ENCODE measurements around the gene FGD5.
"Not testable (repeated sequence)": the region's sequence is repeated elsewhere in the genome, so short reads cannot be mapped to it uniquely, and the experiment has no call there.

The FGD5 gene

DNA sequence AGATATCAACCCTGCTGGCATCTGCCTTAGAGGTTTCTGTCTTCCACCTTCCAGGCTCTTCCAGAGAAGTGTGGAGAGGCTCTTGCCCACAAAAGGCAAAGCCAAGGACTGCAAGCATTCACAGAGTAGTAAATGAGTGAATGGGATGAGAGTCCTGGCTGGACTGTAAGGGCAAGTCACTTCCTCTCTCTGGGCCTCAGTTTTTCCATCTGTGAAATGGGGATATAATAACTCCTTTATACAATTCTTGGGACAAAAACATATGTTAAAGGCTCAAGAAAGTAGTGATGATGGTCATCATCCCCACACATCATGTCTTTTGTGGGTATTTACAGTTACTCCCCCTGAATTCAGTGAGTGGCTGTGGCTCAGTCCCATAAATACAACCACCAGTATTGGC, 10.7 kb upstream of the FGD5 start:
- DNase-seq: no peak

GRCh38 chr3:14808502-14809266, 10.1 kb upstream of the FGD5 start:
- DNase-seq: no peak

DNA sequence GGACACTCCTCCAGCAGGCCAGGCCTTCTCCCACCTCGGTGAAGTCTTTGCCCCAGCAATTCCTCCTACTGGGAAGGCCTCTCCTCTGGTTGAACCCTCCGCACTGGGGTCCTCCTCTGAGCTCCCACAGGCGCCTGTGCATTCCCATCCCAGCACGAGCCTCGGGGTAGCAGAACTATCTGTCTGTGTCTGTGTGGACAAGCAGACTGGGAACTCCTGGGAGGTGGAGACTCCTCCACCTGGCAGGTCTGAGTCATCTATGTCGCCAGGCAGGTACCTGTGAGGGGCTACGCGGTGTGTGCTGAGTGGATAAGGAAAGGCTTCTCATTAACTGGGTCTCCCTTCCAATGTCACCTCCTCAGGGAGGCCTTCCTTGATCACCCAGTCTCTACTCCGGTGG, 9.2 kb upstream of the FGD5 start:
- DNase-seq: not testable (repeated sequence)

- DNase-seq: no peak
Observed at GRCh38 chr3:14810070-14810791, 8.5 kb upstream of the FGD5 start.

GRCh38 chr3:14810801-14811661, 7.7 kb upstream of the FGD5 start:
- no peak for DNase-seq

DNA sequence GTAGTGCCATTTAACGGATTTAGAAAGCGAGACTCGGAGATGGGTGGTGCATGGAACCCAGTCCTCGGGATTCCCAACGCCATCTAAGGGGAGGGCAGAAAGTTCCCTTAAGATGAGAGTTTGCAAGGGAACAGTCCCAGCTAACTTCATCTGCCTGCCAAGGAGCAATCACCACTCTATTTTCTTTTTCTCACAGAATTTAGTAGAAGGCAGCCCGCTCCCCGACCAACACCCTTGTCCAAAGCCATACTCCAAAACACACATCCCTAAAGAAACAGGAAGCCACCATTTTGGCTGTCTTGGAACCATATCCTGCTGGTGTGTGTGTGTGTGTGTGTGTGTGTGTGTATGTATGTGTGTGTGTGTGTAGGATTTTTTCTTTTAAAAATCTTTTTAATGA, 7.1 kb upstream of the FGD5 start:
- DNase-seq: no peak

GRCh38 chr3:14812196-14812790, 6.5 kb upstream of the FGD5 start:
- DNase-seq: no peak

- DNase-seq: no peak
Observed at GRCh38 chr3:14814411-14814871, 4.3 kb upstream of the FGD5 start.

DNA sequence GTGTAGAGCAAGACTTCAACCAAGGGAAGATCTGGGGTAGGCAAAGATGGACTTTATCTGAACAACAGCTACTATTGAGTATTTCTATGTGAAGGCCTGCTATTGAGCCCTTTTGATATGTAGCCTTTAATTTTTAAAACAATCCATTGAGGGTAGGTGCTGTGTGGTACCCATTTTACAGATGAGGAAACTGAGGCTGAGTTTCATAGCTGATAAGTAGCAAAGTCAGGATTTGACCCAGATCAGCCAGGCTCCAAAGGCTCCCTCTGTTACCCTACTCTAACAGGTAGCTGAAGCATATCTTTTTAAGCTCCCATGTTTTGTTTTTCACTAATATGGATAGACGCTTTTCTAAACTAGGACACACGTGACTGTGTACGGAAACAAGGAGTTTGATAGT, 2.4 kb upstream of the FGD5 start:
- DNase-seq: no peak

- no peak for DNase-seq
Observed at GRCh38 chr3:14819671-14820070, 909 bp downstream of the FGD5 start.

DNA sequence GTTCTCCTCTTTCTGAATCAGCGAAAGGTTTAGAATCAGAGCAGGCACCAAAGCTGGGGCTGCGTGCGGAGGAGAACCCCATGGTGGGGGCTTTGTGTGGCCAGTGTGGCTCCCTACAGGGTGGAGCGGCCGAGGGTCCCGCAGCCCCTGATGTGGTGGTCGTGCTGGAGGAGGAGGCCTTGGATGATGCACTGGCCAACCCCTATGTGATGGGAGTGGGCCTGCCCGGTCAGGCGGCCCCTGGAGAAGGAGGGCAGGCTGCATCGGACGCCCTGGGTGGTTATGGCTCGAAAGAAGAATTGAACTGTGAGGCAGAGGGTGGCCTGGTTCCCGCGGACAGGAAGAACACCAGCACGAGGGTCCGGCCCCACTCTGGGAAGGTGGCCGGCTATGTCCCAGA, 1.4 kb downstream of the FGD5 start:
- no peak for DNase-seq

GRCh38 chr3:14821151-14821550, 2.4 kb downstream of the FGD5 start:
- no peak for DNase-seq

- no peak for DNase-seq
Observed at GRCh38 chr3:14822134-14822533, 3.4 kb downstream of the FGD5 start.

GRCh38 chr3:14822670-14823390, 4.1 kb downstream of the FGD5 start:
- DNase-seq: no peak

GRCh38 chr3:14823393-14823792, 4.6 kb downstream of the FGD5 start:
- DNase-seq: no peak

DNA sequence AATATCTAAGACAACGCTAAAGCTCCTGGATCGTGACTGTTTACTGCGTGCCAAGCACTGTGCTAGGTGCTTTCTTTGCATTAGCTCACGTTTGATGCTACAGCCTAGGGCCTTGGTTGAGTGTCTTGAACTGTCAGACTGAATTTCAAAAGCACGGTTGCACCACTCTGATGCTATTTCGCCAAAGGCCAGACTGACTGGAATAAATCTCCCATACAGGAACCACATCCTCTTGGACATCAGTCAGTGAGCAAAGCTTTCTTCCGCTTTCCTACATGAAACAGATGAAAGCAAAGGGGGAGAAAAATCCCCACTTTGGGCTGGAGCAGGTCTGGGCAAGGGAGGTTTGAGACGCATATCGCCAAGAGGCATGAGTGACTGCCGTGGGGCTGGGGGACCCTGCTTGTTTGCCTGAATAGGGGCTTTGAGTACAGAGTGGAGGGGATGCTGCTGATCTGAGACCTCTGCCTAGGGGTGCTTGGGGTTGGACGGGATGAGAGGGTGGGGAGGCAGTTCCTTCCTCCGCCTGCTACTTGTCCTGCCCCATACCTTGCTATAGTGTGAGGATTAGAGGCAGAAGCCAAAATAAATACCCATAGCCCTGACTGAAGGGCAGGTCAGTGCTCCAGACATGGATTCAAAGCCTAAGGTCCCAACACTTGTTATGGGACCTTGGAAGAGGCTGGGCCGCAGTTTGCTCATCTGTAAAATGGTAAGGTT, 5.3 kb downstream of the FGD5 start:
- DNase-seq: no peak

GRCh38 chr3:14824646-14825045, 5.9 kb downstream of the FGD5 start:
- no peak for DNase-seq

DNA sequence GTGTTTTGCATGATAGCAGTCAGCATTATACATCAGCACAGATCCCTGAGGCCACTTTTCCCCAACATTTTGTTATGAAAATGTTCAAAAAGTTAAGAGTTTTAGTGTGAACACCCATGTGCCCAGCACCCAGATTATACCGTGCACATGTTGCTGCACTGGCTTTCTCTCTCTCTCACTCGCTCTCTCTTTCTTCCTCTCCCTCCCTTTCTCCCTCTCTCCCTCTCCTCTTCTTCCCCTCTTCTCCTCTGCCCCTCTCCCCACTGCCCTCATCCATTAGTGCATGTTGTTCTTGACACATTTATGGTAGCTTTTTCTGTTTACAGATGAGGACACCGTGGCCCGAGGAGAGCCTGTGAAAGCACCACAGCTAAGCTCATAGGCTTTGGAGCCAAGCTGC, 7.3 kb downstream of the FGD5 start:
- no peak for DNase-seq

DNA sequence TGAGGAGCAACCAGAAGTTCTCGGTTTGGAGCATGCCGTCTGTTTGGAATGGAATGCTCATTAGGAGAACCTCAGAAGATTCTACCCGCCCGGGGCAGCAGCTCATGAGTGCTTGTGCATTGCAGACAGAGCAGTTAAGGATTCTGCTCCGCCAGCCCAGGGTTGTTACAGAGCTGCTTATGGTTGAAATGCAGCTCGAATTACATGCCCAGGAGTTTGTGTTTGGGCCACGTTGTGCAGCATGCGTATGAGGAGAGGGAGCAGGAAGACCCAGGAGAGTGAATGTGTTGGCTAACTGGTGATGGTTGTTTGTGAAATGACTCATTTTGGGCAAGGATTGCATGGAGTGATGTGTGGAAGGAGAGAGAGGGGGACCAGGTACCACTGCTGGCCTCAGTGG, 9.0 kb downstream of the FGD5 start:
- DNase-seq: no peak

DNA sequence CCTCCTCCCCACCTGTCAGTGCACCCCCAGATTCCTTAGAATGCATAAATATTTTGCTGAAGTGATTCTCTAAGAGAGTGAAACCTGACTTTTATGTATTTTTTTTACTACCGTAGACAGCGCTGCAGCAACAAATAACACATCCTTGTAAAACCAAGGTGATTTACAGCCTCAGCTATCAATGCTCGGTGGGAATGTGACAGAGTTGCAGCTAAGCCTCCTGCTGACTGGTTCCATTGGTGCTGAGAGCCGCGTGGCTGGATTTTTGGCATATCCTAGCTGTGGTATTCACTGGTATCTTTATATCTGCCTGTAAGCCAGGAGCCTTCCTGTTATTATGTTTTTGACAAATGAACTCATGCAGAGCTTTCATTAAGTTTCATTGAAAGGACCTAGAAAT, 11.0 kb downstream of the FGD5 start:
- DNase-seq: no peak

DNA sequence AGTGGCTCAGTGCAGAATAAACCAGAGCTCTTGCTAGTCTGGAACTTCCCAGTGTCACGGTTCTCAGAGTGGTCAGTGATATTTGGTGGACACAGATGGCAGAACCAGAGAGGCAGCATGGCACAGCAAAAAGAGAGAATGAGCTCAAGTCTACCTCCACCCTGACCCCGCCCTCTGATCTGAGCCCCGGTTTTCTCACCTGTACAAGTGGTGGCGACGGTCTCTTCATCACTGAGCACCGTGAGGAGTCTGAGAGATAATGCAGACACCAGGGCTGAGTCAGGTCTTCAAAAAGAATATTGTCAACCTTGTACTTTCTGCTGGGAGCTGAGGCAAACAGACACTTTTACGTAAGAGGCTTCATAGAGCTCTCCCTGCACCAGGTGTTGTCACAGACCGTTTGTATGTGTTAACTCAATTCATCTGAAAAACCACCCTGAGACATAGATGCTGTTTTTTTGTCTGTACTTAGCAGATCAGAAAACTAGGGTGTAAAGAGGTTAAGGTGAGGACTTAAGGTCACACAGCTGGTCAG, 13.2 kb downstream of the FGD5 start:
- DNase-seq: no peak

Data from NCI-H82 (cell line).